Endodermal cell (in vitro differentiated cells): Measurements from ENCODE around the gene LRGUK. TPM values are rescaled to one million over a fixed set of nuclear protein-coding genes. Genes with fewer than 3 reads are reported as not detected.
"Not testable (repeated sequence)": the region's sequence is repeated elsewhere in the genome, so short reads cannot be mapped to it uniquely, and the experiment has no call there.

ENCODE experiments used
- DNase-seq: peaks from one replicate; pipeline ENCODE4 v3.0.0-alpha.2; 2017
- H3K27ac ChIP-seq: 2 replicates; pipeline ENCODE4 v1.5.1; 2013; ENCODE audit warnings: mild to moderate bottlenecking, low read depth, low read length, moderate library complexity
- H3K27me3 ChIP-seq: 2 replicates; pipeline ENCODE4 v1.6.1; 2013; ENCODE audit warnings: mild to moderate bottlenecking, low read length, moderate library complexity; ENCODE audit not compliant: insufficient read depth, control insufficient read depth, poor library complexity, severe bottlenecking
- H3K36me3 ChIP-seq: 2 replicates; pipeline ENCODE4 v1.7.0; 2013; ENCODE audit warnings: mild to moderate bottlenecking, low read length, moderate library complexity; ENCODE audit not compliant: control insufficient read depth, insufficient read depth
- H3K4me1 ChIP-seq: one replicate; pipeline ENCODE4 v1.7.0; 2013; ENCODE audit warnings: low read length; ENCODE audit not compliant: control insufficient read depth, insufficient read depth
- H3K4me3 ChIP-seq: 2 replicates; pipeline ENCODE4 v1.5.1; 2013; ENCODE audit warnings: mild to moderate bottlenecking, low read length, moderate library complexity
- H3K9ac ChIP-seq: 2 replicates; pipeline ENCODE4 v1.6.1; 2013; ENCODE audit warnings: mild to moderate bottlenecking, low read length, moderate library complexity; ENCODE audit not compliant: poor library complexity, severe bottlenecking; ENCODE audit errors: extremely low read depth
- H3K9me3 ChIP-seq: 2 replicates; pipeline ENCODE4 v1.6.1; 2013; ENCODE audit warnings: mild to moderate bottlenecking, low read length, moderate library complexity; ENCODE audit not compliant: control insufficient read depth
- H3K27ac Mint-ChIP-seq: 2 replicates; pipeline ENCODE4 v1.8.0; 2020; ENCODE audit warnings: mixed read lengths
- H3K27me3 Mint-ChIP-seq: 2 replicates; pipeline ENCODE4 v1.8.0; 2021; ENCODE audit warnings: mild to moderate bottlenecking, mixed read lengths; ENCODE audit not compliant: insufficient read depth
- H3K36me3 Mint-ChIP-seq: 2 replicates; pipeline ENCODE4 v1.8.0; 2020; ENCODE audit warnings: low read depth, mixed read lengths
- H3K4me1 Mint-ChIP-seq: 2 replicates; pipeline ENCODE4 v1.8.0; 2020; ENCODE audit warnings: mixed read lengths
- H3K4me3 Mint-ChIP-seq: 2 replicates; pipeline ENCODE4 v1.8.0; 2020; ENCODE audit warnings: mild to moderate bottlenecking, moderate library complexity, mixed read lengths
- H3K9me3 Mint-ChIP-seq: 2 replicates; pipeline ENCODE4 v1.8.0; 2020; ENCODE audit warnings: mild to moderate bottlenecking, mixed read lengths
- CTCF ChIP-seq: fragments of 200-600 bp; sonication (generic); conservative IDR thresholded peaks from 2 replicates; pipeline ENCODE4 v1.5.0; 2021; ENCODE audit warnings: antibody characterized with exemption, mild to moderate bottlenecking
- WGBS, 2 experiments: methylation state at CpG; one replicate each; pipeline versions ENCODE4 v1.1.5 to v1.1.7; 2013; ENCODE audit warnings: missing lambda C conversion rate in 2 of 2, mixed read lengths in 1 of 2; ENCODE audit not compliant: insufficient coverage in 1 of 2, insufficient read length in 1 of 2; 5-methylcytosine and 5-hydroxymethylcytosine counted together
- total RNA-seq, 2 donors: library from RNA; stranded (reverse); fragmentation: NEBNext Ultra II Directional in 1 of 2; extraction: Animal tissue kit (Norgen Biotek cat#: 25700) in 1 of 2; gene quantifications; 2 replicates in 1 of 2; 3 replicates in 1 of 2; pipeline ENCODE4 v1.2.1, GENCODE V29; 2021

LRGUK gene
- total RNA-seq, 2 donors from 2014 or later = 0.89 to 1.3 TPM

GRCh38 chr7:134211817-134212216 is 84.7 kb downstream of the LRGUK start:
- no peak overlapping the region for H3K27ac ChIP-seq
- no peaks in the 10 kb centered on the region for H3K27me3 Mint-ChIP-seq
- TF ChIP-seq CTCF = no peak
- H3K4me1 Mint-ChIP-seq = peaks cover 2% of the 10 kb centered on the region
- no peak for DNase-seq
- H3K27me3 ChIP-seq = no peaks in the 10 kb centered on the region
- H3K36me3 Mint-ChIP-seq = no peaks in the 10 kb centered on the region
- H3K4me3 ChIP-seq = no peak overlapping the region
- H3K9me3 ChIP-seq = no peaks in the 10 kb centered on the region
- H3K27ac Mint-ChIP-seq = no peak overlapping the region
- no peak overlapping the region for H3K9ac ChIP-seq
- H3K9me3 Mint-ChIP-seq = no peaks in the 10 kb centered on the region
- no peaks in the 10 kb centered on the region for H3K36me3 ChIP-seq
- H3K4me3 Mint-ChIP-seq = no peak overlapping the region
- no peaks in the 10 kb centered on the region for H3K4me1 ChIP-seq

- Histone ChIP-seq H3K4me3 (no peak overlapping the region), H3K9ac (no peak overlapping the region), H3K9me3 (no peaks in the 10 kb centered on the region), H3K36me3 (no peaks in the 10 kb centered on the region), H3K4me1 (no peaks in the 10 kb centered on the region), H3K27ac (no peak overlapping the region), H3K27me3 (no peaks in the 10 kb centered on the region)
- Mint-ChIP-seq H3K4me3 (no peak overlapping the region), H3K4me1 (peaks cover 2% of the 10 kb centered on the region), H3K27ac (no peak overlapping the region), H3K36me3 (no peaks in the 10 kb centered on the region), H3K9me3 (no peaks in the 10 kb centered on the region), H3K27me3 (no peaks in the 10 kb centered on the region)
- 95 to 96% methylated on average over 10 to 13 of the region's 13 CpGs for WGBS, 2 experiments
- TF ChIP-seq CTCF = no peak
- DNase-seq = no peak
Measured at GRCh38 chr7:134212576-134213546, 85.7 kb downstream of the LRGUK start.

- Mint-ChIP-seq H3K27me3 (no peaks in the 10 kb centered on the region), H3K4me1 (no peaks in the 10 kb centered on the region), H3K9me3 (no peaks in the 10 kb centered on the region), H3K4me3 (no peak overlapping the region), H3K36me3 (no peaks in the 10 kb centered on the region), H3K27ac (no peak overlapping the region)
- no peak overlapping the region for H3K9ac ChIP-seq
- TF ChIP-seq CTCF = no peak
- 60 to 97% methylated on average over 1 to 3 of the region's 3 CpGs for WGBS, 2 experiments
- H3K9me3 ChIP-seq = no peaks in the 10 kb centered on the region
- H3K4me1 ChIP-seq = no peaks in the 10 kb centered on the region
- H3K27ac ChIP-seq = no peak overlapping the region
- H3K27me3 ChIP-seq = no peaks in the 10 kb centered on the region
- H3K36me3 ChIP-seq = no peaks in the 10 kb centered on the region
- no peak overlapping the region for H3K4me3 ChIP-seq
- no peak for DNase-seq
Measured at GRCh38 chr7:134220236-134220635, 93.1 kb downstream of the LRGUK start.

- DNase-seq, H3K4me3 Mint-ChIP-seq, H3K4me1 Mint-ChIP-seq, H3K27ac ChIP-seq, H3K9me3 ChIP-seq, H3K9ac ChIP-seq, H3K4me3 ChIP-seq, H3K4me1 ChIP-seq, H3K36me3 Mint-ChIP-seq, H3K27me3 ChIP-seq, H3K36me3 ChIP-seq, H3K27ac Mint-ChIP-seq, H3K9me3 Mint-ChIP-seq: not testable (repeated sequence)
- H3K27me3 Mint-ChIP-seq = peaks cover 11% of the 10 kb centered on the region
- 85 to 88% methylated on average over 5 to 7 of the region's 7 CpGs for WGBS, 2 experiments
Measured at GRCh38 chr7:134231296-134231695, 104.2 kb downstream of the LRGUK start.
